Endothelial cell of umbilical vein (primary cell): ENCODE results near the gene RAD52. TPM values are rescaled to one million over a fixed set of nuclear protein-coding genes. Genes with fewer than 3 reads are reported as not detected.

Experiments
- BruUV-seq: library from RNA; stranded (reverse); fragments of 400-500 nt; replicated peaks from 2 replicates; lab custom pipeline; 2021; lab: Mats Ljungman, UMichigan
- CTCF ChIA-PET: fragments of 300-600, 350-600 bp; sonication (Branson Sonifier 250); formaldehyde crosslinking; loops from one replicate; lab custom pipeline; 2021; ENCODE audit warnings: antibody characterized with exemption, inconsistent platforms; lab: Charles Lee
- POLR2A ChIA-PET: fragments of 300-600, 350-600 bp; sonication (Branson Sonifier 250); formaldehyde crosslinking; loops from one replicate; lab custom pipeline; 2021; ENCODE audit warnings: antibody characterized with exemption, inconsistent platforms; lab: Charles Lee
- DNase-seq: peaks from one replicate; pipeline ENCODE4 v3.0.0-alpha.2; 2011; ENCODE audit warnings: low read depth, low spot score
- FAIRE-seq: peaks from 2 replicates; lab custom pipeline; 2011; peaks lifted over from hg19 to GRCh38; lab: Jason Lieb, UNC
- H2AFZ ChIP-seq: 2 replicates; pipeline ENCODE4 v1.6.0; 2012; ENCODE audit warnings: low read depth, low read length, control low read depth, inconsistent platforms
- H3K27ac ChIP-seq: 2 replicates; pipeline ENCODE4 v1.5.1; 2011; ENCODE audit warnings: low read depth, mild to moderate bottlenecking, control low read depth, low read length, moderate library complexity; ENCODE audit not compliant: insufficient read depth
- H3K27me3 ChIP-seq, 2 experiments: 2 replicates each; pipeline versions ENCODE4 v1.6.0 to v1.6.1; 2011; ENCODE audit warnings: low read length in 2 of 2, mixed read lengths in 1 of 2; ENCODE audit not compliant: control insufficient read depth in 2 of 2, insufficient read depth in 2 of 2
- H3K36me3 ChIP-seq, 2 experiments: 2 replicates in 1 of 2; 3 replicates in 1 of 2; pipeline ENCODE4 v1.5.1; 2011; ENCODE audit warnings: low read length in 2 of 2, mild to moderate bottlenecking in 1 of 2, moderate library complexity in 1 of 2; ENCODE audit not compliant: control insufficient read depth in 2 of 2, insufficient read depth in 2 of 2; ENCODE audit errors: extremely low read depth in 1 of 2
- H3K4me1 ChIP-seq: 3 replicates; pipeline ENCODE4 v1.5.1; 2011; ENCODE audit warnings: mild to moderate bottlenecking, low read length; ENCODE audit not compliant: control insufficient read depth, insufficient read depth; ENCODE audit errors: extremely low read depth
- H3K4me2 ChIP-seq: 2 replicates; pipeline ENCODE4 v1.6.1; 2011; ENCODE audit warnings: low read length, control low read depth, mixed read lengths; ENCODE audit not compliant: insufficient read depth
- H3K4me3 ChIP-seq, 3 experiments: fragments of 200-600 bp in 1 of 3; sonication (generic), shearing (Covaris generic) in 1 of 3; replicated peaks in 1 of 3; 2 replicates each; pipeline ENCODE4 v1.5.1; 2011 to 2016; ENCODE audit warnings: control low read depth in 3 of 3, low read length in 3 of 3, mild to moderate bottlenecking in 2 of 3, inconsistent platforms in 1 of 3, low read depth in 1 of 3, moderate library complexity in 1 of 3; ENCODE audit not compliant: insufficient read depth in 1 of 3
- H3K79me2 ChIP-seq: 2 replicates; pipeline ENCODE4 v1.6.0; 2012; ENCODE audit warnings: low read length, inconsistent platforms; ENCODE audit not compliant: control insufficient read depth, insufficient read depth
- H3K9ac ChIP-seq: replicated peaks from 2 replicates; pipeline ENCODE3; 2011; ENCODE audit warnings: low read length, control low read depth; ENCODE audit not compliant: insufficient read depth; ENCODE audit errors: extremely low read depth
- H3K9me1 ChIP-seq: replicated peaks from 3 replicates; pipeline ENCODE4 v1.6.0; 2011; ENCODE audit warnings: mild to moderate bottlenecking, low read length; ENCODE audit not compliant: control insufficient read depth, insufficient read depth; ENCODE audit errors: extremely low read depth
- H3K9me3 ChIP-seq: replicated peaks from 2 replicates; pipeline ENCODE4 v1.5.1; 2012; ENCODE audit warnings: low read length, inconsistent platforms; ENCODE audit not compliant: control insufficient read depth, insufficient read depth
- H4K20me1 ChIP-seq: replicated peaks from 2 replicates; pipeline ENCODE3; 2011; ENCODE audit warnings: mild to moderate bottlenecking, low read length; ENCODE audit not compliant: control insufficient read depth, insufficient read depth; ENCODE audit errors: extremely low read depth
- EZH2 ChIP-seq: IDR thresholded peaks from 2 replicates; pipeline ENCODE4 v1.6.1; 2012; ENCODE audit warnings: borderline replicate concordance, low read depth, mild to moderate bottlenecking, moderate library complexity, low read length, inconsistent platforms; ENCODE audit not compliant: severe bottlenecking
- FOS ChIP-seq: IDR thresholded peaks from 2 replicates; pipeline ENCODE4 v1.6.1; 2011; ENCODE audit warnings: mild to moderate bottlenecking, low read length, moderate library complexity, borderline replicate concordance; ENCODE audit not compliant: insufficient read depth
- GATA2 ChIP-seq: IDR thresholded peaks from 2 replicates; pipeline ENCODE4 v1.7.0; 2011; ENCODE audit warnings: low read depth, mild to moderate bottlenecking, moderate library complexity, mixed read lengths, low read length; ENCODE audit not compliant: insufficient read length, insufficient read depth
- JUN ChIP-seq: IDR thresholded peaks from 2 replicates; pipeline ENCODE4 v1.6.1; 2011; ENCODE audit warnings: borderline replicate concordance, low read depth; ENCODE audit not compliant: insufficient read length, insufficient read depth
- MYC ChIP-seq: IDR thresholded peaks from one replicate; pipeline ENCODE4 v1.6.1; 2011; ENCODE audit warnings: mild to moderate bottlenecking, low read depth, low read length
- POLR2A ChIP-seq: IDR thresholded peaks from 2 replicates; pipeline ENCODE4 v1.6.1; 2012; ENCODE audit warnings: low read depth, mild to moderate bottlenecking, control low read depth, low read length
- POLR2AphosphoS5 ChIP-seq: IDR thresholded peaks from 2 replicates; pipeline ENCODE4 v1.6.1; 2012; ENCODE audit warnings: low read depth, mild to moderate bottlenecking, control low read depth, low read length, moderate library complexity; ENCODE audit not compliant: insufficient read depth
- dilution Hi-C: fragments of 300-500 bp; cut with MboI; formaldehyde crosslinking; loops from one replicate; pipeline ENCODE4 v1.15.0; 2019; ENCODE audit warnings: low sequenced_read_pairs; ENCODE audit not compliant: extremely low pct_ligation_motif_present
- intact Hi-C: fragments of 100-400 bp; cut with micrococcal nuclease; formaldehyde crosslinking; loops from one replicate; pipeline ENCODE4 v1.10.0; 2022
- polyA plus RNA-seq, 4 experiments: library from polyadenylated mRNA; depleted of rRNA in 3 of 4; stranded (reverse) in 3 of 4; unstranded in 1 of 4; fragments of >200 nt; gene quantifications; 2 replicates each; pipeline versions ENCODE4 v1.2.1 to v1.2.3, GENCODE V29; 2011 to 2012; ENCODE audit warnings: missing spikeins in 1 of 4
- total RNA-seq: library from RNA; stranded (reverse); gene quantifications from 2 replicates; pipeline ENCODE4 v1.2.3, GENCODE V29; 2021
- TF ChIP-seq, protein P1 (sequence below): IDR thresholded peaks from 2 replicates; pipeline ENCODE4 v1.6.1; 2011; ENCODE audit not compliant: insufficient read depth, insufficient read length
- TF ChIP-seq, protein P2 (sequence below), 2 donors: IDR thresholded peaks; 1 replicate in 1 of 2; 2 replicates in 1 of 2; pipeline ENCODE4 v1.5.1; 2011; ENCODE audit warnings: low read length in 2 of 2, mild to moderate bottlenecking in 2 of 2, moderate library complexity in 2 of 2, control low read depth in 1 of 2, inconsistent platforms in 1 of 2, low read depth in 1 of 2; ENCODE audit not compliant: insufficient read depth in 1 of 2; ENCODE audit errors: extremely low read depth in 1 of 2

RAD52 gene
- total and polyA plus RNA-seq, 2 donors (not counting 3 experiments of a cell fraction or from before 2014, with no cell fraction given): 9.4 to 16.1 TPM

DNA sequence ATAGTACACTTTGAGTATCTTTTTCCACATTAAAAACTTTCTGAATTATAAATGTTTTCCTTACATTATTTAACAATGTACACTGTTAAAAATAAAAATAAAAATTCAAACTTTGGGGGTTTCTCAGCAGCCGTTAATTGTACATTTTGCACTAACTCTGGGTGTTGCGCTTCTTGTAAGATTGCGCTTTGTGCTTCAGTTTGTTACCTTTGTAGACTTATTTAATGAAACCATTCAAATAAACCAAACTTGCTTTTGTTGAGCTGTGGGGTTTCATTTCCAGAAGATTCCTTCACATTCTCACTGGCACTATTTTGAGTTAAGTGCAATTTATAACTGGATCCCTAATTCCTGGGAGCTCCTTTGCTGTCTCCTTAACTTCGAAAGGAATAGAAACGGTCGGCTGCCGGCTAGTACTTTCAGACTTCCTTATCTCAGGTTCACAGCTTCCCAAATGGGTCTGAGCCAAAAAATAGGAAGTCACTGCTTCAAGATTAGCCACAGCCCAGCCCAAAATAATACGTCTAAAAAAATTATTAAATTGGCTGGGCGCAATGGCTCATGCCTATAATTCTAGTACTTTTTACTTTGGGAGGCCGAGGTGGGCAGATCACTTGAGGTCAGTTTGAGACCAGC, 38.2 kb downstream of the RAD52 start:
- no peak overlapping the region for H3K9ac ChIP-seq
- H3K27ac ChIP-seq: peak overlapping the region; percentile 9
- H3K4me2 ChIP-seq: no peak overlapping the region
- POLR2A ChIA-PET: no interaction called here
- no peaks in the 10 kb centered on the region for H3K9me3 ChIP-seq
- peak; percentile 86 for FAIRE-seq
- intact Hi-C loops: loop anchor here (5.0 kb wide), 1 partner anchor 181 kb away; no protein-coding TSS in a partner anchor
- no peaks in the 10 kb centered on the region for H4K20me1 ChIP-seq
- H3K79me2 ChIP-seq: no peaks in the 10 kb centered on the region
- no peaks in the 10 kb centered on the region for H3K9me1 ChIP-seq
- H3K4me1 ChIP-seq: peaks cover 29% of the 10 kb centered on the region
- no peak overlapping the region for H2AFZ ChIP-seq
- DNase-seq: peak; percentile 86
- CTCF ChIA-PET: interaction anchor here (0.7 to 6.0 kb wide), 5 partner anchors 38 to 672 kb away, joined by 3 to 53 read pairs (median 4); partner anchors contain the start of gene RAD52
- dilution Hi-C loops: no loop called here
- BruUV-seq: no TSS peak
- H3K27me3 ChIP-seq: no peaks in the 10 kb centered on the region
- H3K4me3 ChIP-seq: no peak overlapping the region
- H3K36me3 ChIP-seq: peaks cover 15 to 26% of the 10 kb centered on the region in 2 experiments
- TF ChIP-seq GATA2: no peak
- TF ChIP-seq, protein P1, sequence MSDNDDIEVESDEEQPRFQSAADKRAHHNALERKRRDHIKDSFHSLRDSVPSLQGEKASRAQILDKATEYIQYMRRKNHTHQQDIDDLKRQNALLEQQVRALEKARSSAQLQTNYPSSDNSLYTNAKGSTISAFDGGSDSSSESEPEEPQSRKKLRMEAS: no peak
- TF ChIP-seq, protein P2, sequence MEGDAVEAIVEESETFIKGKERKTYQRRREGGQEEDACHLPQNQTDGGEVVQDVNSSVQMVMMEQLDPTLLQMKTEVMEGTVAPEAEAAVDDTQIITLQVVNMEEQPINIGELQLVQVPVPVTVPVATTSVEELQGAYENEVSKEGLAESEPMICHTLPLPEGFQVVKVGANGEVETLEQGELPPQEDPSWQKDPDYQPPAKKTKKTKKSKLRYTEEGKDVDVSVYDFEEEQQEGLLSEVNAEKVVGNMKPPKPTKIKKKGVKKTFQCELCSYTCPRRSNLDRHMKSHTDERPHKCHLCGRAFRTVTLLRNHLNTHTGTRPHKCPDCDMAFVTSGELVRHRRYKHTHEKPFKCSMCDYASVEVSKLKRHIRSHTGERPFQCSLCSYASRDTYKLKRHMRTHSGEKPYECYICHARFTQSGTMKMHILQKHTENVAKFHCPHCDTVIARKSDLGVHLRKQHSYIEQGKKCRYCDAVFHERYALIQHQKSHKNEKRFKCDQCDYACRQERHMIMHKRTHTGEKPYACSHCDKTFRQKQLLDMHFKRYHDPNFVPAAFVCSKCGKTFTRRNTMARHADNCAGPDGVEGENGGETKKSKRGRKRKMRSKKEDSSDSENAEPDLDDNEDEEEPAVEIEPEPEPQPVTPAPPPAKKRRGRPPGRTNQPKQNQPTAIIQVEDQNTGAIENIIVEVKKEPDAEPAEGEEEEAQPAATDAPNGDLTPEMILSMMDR (IDR thresholded peaks at IDR 0.05; ENCODE audit: extremely low read depth in 1 of 2, insufficient read depth in 1 of 2, low read depth in 1 of 2, low read length in 2 of 2): no peak
- no peak for TF ChIP-seq EZH2
- TF ChIP-seq JUN: no peak
- no peak for TF ChIP-seq FOS
- no peak for TF ChIP-seq POLR2AphosphoS5
- no peak for TF ChIP-seq MYC
- TF ChIP-seq POLR2A: no peak
